ENCODE data around the gene ERVK3-1.

DNA sequence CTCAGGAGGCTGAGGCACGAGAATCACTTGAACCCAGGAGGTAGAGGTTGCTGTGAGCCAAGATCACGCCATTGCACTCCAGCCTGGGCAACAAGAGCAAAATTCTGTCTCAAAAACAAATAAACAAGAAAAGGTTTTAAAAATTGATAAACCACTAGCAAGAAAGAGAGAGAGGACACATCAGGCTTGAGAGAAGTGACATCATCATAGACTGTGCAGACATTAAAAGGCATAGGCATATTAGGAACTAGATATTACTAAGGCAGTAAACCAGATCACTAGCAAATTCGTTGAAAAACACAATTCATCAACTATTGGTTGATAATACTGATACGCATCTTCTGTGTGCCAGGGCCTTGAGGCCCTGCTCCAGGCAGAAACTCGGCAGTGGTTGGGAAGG, 40.4 kb downstream of the ERVK3-1 start:
- TF ChIP-seq CTCF (IDR thresholded peaks at IDR 0.05; ENCODE audit: insufficient read depth, low read length, poor library complexity, severe bottlenecking) (no peak), EZH2phosphoT487 (conservative IDR thresholded peaks at IDR 0.05; ENCODE audit: low read length) (no peak)

All from SU-DHL-6 (cell line).